NCI-H69 (cell line): ENCODE data around the gene CLOCK.
"Not testable (repeated sequence)": the region's sequence is repeated elsewhere in the genome, so short reads cannot be mapped to it uniquely, and the experiment has no call there.

Experiments
- DNase-seq: peaks from one replicate; lab custom pipeline; 2025; lab: John Stamatoyannopoulos, UW

The CLOCK gene, protein sequence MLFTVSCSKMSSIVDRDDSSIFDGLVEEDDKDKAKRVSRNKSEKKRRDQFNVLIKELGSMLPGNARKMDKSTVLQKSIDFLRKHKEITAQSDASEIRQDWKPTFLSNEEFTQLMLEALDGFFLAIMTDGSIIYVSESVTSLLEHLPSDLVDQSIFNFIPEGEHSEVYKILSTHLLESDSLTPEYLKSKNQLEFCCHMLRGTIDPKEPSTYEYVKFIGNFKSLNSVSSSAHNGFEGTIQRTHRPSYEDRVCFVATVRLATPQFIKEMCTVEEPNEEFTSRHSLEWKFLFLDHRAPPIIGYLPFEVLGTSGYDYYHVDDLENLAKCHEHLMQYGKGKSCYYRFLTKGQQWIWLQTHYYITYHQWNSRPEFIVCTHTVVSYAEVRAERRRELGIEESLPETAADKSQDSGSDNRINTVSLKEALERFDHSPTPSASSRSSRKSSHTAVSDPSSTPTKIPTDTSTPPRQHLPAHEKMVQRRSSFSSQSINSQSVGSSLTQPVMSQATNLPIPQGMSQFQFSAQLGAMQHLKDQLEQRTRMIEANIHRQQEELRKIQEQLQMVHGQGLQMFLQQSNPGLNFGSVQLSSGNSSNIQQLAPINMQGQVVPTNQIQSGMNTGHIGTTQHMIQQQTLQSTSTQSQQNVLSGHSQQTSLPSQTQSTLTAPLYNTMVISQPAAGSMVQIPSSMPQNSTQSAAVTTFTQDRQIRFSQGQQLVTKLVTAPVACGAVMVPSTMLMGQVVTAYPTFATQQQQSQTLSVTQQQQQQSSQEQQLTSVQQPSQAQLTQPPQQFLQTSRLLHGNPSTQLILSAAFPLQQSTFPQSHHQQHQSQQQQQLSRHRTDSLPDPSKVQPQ

DNA sequence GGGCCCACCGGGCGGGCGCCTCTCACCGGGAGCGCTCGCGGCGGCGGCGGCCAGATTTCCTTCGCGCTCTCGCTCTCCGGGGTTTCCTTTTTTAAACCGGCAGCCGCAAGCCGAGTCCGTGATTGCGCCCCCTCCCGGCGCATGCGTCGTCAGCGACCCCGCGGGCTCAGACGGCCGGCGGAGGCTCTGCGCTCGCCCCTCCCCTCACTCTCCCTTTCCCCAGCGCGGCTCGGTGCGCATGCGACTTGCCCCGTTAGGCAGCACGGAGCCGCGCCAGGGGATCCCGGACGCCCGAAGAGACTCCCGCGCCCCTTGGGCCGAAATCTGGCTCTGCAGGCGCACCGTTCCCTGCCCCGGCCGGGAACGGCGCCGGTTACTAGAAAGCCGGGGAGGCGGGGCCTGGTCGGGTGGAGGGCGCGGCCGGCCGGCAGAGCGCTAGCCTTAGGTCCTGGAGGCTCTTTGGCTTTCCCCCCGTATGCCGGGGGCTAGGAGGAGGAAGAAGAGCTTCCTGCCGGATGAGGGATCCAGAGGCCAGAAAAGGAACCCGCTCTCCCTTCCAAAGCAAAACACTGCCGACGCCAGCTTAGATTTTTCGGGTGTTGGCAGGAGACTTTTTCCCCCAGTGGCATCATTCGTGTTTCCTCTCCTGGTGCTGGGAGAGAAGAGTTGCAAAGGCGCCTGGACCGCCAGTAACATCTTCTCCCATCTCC, at the start of gene CLOCK:
TSS of gene CLOCK (minus strand) at position 154 of the 710 bp plus-strand sequence. CDS start 64,124 bp downstream, outside the sequence.
- DNase-seq, result peak; percentile 91

DNA sequence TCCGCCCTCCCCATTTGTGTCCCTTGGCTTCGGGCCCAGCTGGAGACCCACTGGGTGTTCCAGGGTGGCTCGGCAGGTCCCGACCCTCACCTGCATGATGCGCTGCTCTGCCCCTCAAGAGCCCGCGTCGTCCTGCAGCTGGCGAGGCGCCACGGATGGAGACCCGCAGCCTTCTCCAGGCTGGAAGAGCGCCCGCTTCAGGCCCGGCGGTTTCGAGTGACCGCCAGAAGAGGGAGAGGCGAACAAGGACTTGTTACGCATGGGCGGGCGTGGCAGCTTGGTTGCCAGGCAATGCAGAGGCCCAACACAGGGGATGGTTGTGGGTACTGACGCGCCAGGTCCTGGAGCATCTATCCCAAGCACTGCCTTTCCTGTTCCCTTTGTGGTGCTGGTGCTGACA, 45.3 kb upstream of the CLOCK start, which contains the start of gene PDCL2:
TSS of gene PDCL2 (minus strand) at position 232 of the 400 bp plus-strand sequence. CDS start at position 96, 136 bp downstream.
- peak; percentile 2 for DNase-seq

DNA sequence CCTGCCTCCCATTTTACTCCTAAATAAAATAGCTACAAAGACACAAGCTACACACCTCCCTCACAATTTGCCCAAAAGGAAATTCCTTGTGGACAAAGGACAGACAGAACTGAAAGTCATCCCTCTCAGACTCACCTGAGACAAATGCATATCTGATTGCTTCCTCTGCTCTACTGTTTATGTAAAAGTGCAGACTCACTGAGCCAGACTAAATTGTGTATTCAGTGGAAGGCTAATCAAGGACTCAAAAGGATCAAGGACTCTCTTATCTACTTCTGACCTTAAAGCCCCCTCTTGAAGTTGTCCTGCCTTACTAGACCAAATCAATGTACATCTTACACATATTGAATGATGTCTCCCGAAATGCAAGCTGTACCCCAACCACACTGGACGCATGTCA, 41.5 kb upstream of the CLOCK start:
- no peak for DNase-seq

DNA sequence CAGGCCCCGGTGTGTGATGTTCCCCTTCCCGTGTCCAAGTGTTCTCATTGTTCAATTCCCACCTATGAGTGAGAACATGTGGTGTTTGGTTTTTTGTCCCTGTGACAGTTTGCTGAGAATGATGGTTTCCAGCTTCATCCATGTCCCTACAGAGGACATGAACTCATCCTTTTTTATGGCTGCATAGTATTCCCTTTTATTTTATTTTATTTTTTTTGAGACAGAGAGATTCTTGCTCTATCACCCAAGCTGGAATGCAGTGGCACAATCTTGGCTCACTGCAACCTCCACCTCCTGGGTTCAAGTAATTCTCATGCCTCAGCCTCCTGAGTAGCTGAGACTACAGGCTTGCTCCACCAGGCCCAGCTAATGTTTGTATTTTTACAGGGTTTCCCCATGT, 36.1 kb upstream of the CLOCK start:
- DNase-seq, result not testable (repeated sequence)

DNA sequence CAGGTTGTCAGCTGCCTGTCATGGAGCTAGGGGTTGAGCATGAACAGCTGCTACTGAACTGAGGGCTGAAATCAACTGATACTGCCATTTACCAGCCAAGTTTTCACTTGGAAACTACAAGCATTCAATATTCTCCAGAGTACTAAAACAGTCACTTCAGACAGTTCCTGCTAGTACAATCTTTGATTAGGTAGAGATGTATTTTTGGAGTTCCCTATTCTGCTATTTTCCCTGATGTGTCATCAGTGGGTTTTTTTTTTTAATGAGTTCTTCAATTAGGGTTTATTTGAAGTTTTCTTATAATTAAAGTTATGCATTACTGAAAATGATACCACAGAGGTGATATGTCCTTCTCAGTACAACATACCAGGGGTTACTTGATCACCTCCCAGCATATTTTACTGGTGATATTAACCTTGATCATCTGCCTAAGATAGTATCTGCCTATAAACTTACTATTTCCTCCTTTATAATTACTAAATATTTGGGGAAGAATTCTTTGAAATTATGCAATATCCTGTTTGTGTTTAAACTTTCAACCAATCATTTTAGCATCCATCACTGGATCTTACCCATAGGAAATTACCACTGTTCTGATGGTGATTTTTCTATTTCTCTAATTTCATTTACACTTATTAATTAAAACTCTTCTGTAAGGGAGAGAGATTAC, 31.8 kb upstream of the CLOCK start:
- DNase-seq, result no peak

DNA sequence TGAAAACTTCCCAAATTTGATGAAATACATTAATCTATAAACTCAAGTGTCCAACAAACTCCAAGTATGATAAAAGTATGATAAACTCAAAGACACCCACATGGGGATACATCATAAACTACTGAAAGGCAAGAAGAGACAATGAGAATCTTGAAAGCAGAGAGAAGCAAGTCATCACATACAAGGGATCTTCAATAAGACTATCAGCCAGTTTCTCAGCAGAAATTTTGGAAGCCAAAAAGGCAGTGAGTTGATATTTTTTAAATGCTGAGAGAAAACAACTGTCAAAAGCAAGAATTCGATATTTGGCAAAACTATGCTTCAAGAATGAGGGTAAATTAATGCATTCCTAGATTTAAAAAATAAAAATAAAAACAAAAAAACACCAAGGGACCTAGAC, 28.8 kb upstream of the CLOCK start:
- no peak for DNase-seq

DNA sequence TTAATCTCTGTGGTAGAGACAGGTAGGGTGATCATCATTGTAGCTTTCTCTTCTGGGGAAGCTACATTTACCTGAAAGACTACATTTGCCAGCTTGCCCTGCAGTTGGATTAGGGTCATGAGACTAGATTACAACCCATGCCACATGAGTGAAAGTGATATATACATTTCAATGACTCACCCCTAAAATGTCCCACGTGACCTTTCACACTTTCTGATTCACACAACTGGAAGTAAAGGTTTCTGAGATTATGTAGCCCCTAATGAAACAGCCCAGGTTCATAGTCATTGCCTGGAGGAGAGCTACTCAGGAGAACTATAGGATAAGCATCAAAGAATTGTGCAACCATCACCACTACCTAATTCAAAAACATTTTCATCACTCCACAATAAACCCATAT, 27.5 kb upstream of the CLOCK start:
- DNase-seq, result no peak

DNA sequence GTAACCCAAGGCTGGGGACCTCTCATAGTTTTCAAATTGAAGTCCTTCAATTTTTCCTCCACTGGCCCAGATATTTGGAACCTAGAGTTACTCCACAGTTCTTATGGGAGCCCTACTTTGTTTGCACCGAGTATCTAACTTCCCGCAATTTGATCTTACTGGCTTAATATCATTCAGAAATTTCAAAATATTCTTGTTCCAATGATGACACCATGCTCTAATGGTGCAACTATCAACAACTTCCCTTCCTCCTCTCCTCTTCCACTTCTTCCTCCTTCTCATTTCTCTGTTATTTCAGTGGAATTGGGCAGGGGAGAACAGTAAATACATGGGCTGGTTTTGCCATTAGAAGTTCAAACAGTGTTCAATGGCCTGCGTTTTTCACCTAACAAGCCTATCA, 25.1 kb upstream of the CLOCK start:
- DNase-seq, result no peak

DNA sequence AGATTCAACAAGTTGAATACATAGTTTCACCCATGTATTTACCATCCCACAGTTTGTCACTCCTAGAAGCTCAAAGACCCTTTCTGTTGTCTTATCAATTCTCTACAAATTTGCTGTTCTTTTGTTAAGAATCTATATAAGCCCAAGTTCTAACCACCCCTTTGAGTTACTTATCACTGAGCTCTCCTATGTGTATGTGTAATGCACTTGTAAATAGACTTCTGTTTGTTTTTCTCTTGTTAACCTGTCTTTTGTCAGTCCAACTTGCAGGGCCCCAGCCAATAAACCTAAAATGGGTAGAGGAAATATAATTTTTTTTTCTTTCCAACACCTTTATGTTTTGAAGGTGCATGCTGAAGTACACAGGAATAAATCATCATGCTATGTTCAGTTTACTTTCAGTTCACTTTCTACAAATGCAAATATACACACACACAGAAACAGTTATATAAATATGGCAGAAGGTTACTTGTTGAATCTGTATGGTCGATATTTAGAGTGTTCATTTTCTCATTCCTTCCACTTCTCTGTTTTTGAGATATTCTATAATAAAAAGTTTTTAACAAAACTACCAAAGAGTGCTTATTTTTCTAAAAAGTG, 22.3 kb upstream of the CLOCK start:
- no peak for DNase-seq

DNA sequence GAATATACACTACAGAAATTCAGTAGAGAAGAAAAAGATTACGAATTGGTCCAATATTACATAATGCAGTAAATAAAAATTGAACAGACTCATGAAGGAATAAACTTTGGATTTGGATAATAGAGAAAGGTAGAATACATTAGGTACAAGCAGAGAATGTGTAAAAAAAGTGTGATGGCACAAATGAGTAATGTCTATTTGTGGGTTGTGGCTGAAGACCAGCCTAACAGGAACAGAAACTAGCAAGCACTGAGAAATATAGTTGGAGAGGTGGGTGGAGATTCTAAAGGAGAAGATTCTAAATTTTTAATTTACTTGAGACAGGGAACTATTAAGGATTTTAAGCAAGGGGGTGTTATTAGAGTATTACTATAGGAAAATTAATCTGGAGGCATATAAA, 15.2 kb upstream of the CLOCK start:
- no peak for DNase-seq

DNA sequence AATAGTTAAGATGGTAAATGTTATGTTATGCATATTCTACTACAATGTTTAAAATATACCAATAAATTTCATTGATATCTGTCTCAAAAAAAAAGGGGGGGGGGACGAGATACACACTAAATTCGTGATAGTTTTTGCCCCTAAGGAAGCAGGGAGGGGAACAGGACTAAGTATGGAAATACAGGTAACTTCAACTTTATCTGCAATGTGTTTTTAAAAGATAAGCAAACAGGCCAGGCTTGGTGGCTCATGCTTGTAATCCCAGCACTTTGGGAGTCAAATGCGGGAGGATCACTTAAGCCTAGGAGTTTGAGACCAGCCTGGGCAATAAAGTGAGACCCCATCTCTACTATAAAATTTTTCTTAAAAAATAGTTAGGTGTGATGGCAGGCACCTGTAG, 13.4 kb upstream of the CLOCK start:
- DNase-seq, result no peak

DNA sequence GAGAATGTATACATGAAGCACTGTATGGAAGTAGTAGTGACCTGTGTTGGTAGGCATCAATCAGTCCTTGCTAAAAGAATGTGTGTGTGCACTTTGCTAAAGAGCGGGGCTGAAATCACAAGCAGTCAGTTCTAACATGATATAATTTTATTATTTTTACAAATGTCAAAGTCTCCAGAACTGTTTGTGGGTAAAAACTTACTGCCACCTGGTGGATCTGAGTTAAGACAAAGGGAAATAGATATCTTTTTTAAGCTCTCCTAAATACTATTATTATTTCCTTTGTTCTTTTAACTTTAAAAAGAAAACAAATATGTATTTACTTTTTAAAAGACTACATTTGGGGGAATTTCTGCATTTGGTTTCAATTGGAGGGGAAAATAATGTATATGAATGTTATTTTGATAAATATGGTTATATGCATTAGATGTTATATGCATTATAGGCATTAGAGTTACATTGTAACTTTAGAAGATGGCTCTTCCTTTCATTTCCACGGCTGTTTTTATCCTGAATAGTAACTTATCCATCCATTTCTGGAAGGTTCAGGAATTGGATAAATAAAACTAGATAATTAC, 7.8 kb upstream of the CLOCK start:
- no peak for DNase-seq

DNA sequence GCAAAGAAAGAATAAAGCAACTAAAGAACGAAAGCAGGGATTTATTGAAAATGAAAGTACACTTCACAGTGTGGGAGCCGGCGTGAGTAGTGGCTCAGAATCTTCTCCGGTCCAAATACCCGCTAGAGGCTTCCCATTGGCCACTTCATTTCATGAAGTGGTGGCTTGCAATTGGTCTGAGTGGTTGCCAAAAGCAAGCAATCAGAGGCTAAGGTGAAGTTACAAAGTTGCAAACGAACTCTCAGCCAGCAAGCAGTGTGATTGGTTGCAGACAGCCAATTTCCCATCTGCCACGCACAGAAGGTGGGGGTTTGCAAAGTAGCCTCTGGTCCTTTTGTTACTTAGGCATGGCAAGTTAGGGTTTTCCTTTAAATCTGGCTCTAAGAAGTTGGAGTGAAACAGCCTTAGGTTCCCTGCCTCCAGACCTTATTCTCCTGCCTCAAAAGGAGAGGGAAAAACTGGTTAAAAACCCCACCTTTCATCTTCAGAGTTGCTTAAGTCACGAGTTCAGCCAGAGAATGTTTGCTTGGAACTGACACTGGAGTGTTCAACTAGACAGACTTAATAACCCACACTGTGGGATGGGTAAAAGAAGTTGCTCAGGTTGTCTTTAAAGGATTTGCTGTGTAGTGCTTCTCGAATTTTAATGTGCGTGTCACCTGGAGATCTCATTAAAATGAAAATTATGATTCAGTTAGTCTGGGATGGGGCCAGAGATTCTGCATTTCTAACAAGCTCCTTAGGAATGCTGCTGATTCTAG, 6.9 kb upstream of the CLOCK start:
- peak; percentile 3 for DNase-seq

DNA sequence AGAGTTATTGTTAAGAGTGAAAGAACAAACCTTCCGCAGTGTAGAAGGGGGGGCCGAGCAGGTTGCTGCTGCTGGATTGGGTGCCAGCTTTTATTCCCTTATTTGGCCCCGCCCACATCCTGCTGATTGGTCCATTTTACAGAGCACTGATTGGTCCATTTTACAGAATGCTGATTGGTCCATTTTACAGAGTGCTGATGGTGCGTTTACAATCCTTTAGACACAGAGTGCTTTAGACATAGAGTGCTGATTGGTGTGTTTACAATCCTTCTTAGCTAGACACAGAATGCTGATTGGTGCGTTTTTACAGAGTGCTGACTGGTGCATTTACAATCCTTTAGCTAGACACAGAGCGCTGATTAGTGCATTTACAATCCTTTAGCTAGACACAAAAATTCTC, 5.3 kb upstream of the CLOCK start:
- DNase-seq, result not testable (repeated sequence)

DNA sequence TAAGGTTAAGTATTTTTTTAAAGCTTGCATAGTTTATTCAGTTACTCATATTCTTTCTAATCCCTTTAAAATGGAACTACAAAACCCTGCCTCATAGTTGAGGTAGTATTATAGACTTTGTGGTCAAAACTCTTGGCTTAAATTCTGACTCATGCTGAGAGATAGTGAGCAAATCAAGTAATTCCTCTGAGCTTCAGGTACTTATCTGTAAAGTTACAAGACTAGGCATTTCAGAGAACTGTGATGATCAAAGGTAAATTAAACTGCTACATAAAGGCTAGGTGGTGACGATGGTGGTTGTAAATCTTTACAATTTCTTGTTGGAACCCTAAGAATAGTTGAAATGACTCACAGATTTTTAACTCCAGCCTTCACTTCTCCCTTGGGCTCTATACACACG, 3.2 kb upstream of the CLOCK start:
- no peak for DNase-seq

DNA sequence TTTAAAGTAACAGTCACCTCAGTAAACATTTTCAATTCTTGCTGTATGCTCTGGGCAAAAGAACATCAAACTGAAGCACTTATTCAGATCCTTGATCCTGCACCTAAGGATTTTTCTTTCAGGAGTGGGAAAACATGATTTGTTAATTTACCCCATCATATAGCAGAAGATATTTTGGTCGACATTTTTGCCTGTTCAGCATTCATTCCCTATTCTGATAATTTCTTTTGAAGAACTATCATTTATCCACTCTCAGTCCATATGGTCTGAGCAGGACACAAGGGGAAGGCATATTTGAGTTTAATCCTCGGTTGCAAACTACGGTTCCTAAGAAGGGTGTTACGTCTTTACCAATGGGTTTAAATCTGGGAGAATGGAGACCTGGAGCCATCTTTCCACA, 1.2 kb upstream of the CLOCK start:
- no peak for DNase-seq

DNA sequence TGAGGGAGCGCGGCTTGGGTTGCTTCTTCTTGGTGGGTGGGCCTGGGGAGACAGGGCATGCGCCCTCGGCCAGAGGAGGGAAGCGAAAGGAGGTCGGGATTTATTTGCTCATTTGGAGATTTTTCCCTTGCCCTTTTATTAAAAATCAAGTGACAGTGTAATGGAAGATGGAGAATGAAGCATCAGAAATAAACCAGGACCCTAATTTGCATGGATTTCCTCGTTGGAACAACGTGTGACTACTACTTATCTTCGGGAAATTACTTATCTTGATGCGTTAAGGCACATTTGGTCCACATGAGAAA, 709 bp upstream of the CLOCK start:
- no peak for DNase-seq

DNA sequence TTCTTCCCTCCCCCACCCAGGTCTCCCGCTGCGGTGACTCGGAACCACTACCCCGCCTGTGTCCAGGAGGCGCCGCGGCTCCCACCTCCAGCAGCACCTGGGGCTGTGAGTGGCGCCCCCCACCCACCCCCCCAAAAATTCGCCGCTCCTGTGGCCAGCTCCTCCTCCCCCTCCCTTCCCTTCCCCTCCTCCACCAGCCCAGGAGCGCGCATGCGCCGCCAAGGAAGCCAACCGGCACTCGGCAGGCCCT, 278 bp downstream of the CLOCK start:
- no peak for DNase-seq

DNA sequence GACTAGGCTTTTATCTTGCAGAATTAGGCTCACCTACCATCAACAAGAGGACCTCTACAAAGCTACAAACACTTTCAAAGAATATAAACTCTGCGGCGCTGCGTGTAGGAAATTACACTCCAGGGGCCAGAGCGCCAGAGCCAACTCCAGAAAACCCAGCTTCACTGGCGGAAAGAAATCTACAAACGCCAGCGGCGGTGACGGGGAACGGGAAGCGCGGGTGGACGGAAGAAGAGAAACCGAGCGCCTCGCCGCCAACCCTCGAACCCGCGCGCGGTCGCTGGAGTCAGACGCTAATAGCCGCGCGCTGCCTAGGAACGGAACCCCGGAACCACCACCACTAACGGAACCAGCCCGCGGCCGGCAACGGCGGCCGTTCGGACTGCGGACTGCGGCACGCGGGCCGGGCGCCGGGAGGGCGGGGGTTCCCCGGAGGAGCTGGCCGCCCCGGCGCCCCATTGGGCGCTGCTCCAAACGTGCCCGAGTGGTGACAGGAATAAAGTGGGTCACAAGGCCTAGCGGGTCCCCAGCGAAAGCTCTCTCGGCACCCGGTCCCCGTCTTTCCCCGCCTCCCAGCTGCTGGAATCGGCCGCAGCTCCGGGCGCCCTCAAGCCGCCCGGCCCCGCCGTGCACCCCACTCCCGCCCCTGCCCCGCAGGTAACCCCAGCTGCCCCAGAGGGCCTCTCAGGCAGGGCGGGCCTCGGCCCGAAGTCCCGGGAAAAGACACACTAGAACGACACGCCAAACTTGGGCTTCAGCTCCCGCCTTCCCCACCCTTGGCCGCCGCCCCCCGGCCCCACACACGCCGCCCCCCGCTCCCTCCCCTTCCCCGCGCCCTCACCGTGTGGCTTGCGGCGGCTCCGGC, 836 bp downstream of the CLOCK start:
- peak; percentile 80 for DNase-seq

DNA sequence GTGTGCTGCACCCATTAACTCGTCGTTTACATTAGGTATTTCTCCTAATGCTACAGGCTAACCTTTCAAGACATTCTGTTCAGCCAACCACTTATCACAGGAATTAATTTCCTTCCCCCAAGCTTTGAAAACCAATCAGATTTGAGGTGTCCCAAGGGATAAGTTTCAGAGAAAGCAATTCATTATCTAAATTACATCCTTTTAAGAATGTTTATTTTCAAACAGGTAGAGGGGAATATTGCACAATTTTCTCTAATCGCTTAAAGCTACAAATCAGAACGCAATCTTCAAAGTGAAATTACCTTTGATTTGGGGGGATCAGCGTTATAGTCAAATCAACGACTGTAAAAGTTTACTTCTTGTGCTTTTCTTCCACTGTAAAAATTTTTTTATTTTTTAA, 1.6 kb downstream of the CLOCK start:
- peak; percentile 85 for DNase-seq
